Keratinocyte (primary cell): ENCODE results near the gene ITGA7. TPM values are rescaled to one million over a fixed set of nuclear protein-coding genes. Genes with fewer than 3 reads are reported as not detected.

Experiments used
- DNase-seq: peaks from one replicate; pipeline ENCODE4 v3.0.0-alpha.2; 2011; ENCODE audit warnings: low read depth, missing footprints, low spot score
- FAIRE-seq: peaks from 2 replicates; lab custom pipeline; 2011; peaks lifted over from hg19 to GRCh38; lab: Jason Lieb, UNC
- H2AFZ ChIP-seq: 2 replicates; pipeline ENCODE4 v1.6.0; 2012; ENCODE audit warnings: low read length, control low read depth, inconsistent platforms; ENCODE audit not compliant: control insufficient read depth
- H3K27ac ChIP-seq: 2 replicates; pipeline ENCODE4 v1.5.1; 2011; ENCODE audit warnings: low read length; ENCODE audit not compliant: control insufficient read depth, insufficient read depth
- H3K27me3 ChIP-seq: 3 replicates; pipeline ENCODE4 v1.6.0; 2011; ENCODE audit warnings: low read length; ENCODE audit not compliant: control insufficient read depth, insufficient read depth; ENCODE audit errors: extremely low read depth
- H3K36me3 ChIP-seq, 2 experiments: 2 replicates in 1 of 2; 3 replicates in 1 of 2; pipeline ENCODE4 v1.5.1; 2011; ENCODE audit warnings: low read length in 2 of 2, mild to moderate bottlenecking in 1 of 2; ENCODE audit not compliant: control insufficient read depth in 2 of 2, insufficient read depth in 2 of 2; ENCODE audit errors: extremely low read depth in 1 of 2
- H3K4me1 ChIP-seq: 3 replicates; pipeline ENCODE4 v1.5.1; 2011; ENCODE audit warnings: low read length; ENCODE audit not compliant: control insufficient read depth, insufficient read depth; ENCODE audit errors: extremely low read depth
- H3K4me2 ChIP-seq: 3 replicates; pipeline ENCODE4 v1.6.0; 2011; ENCODE audit warnings: low read depth, low read length; ENCODE audit not compliant: control insufficient read depth, insufficient read depth; ENCODE audit errors: extremely low read depth
- H3K4me3 ChIP-seq, 3 experiments: fragments of 200-600 bp in 1 of 3; sonication (generic) in 1 of 3; 2 replicates in 2 of 3; 3 replicates in 1 of 3; pipeline ENCODE4 v1.5.1; 2011 to 2016; ENCODE audit warnings: low read length in 3 of 3, mild to moderate bottlenecking in 3 of 3, control low read depth in 2 of 3, inconsistent platforms in 1 of 3, low read depth in 1 of 3, mixed read lengths in 1 of 3, mixed run types in 1 of 3, moderate library complexity in 1 of 3; ENCODE audit not compliant: control insufficient read depth in 2 of 3, insufficient read depth in 2 of 3; ENCODE audit errors: extremely low read depth in 1 of 3
- H3K79me2 ChIP-seq: 2 replicates; pipeline ENCODE4 v1.6.0; 2012; ENCODE audit warnings: low read length; ENCODE audit not compliant: control insufficient read depth, insufficient read depth
- H3K9ac ChIP-seq: 3 replicates; pipeline ENCODE4 v1.6.0; 2011; ENCODE audit warnings: low read length; ENCODE audit not compliant: control insufficient read depth, insufficient read depth; ENCODE audit errors: extremely low read depth
- H3K9me1 ChIP-seq: 3 replicates; pipeline ENCODE4 v1.6.0; 2011; ENCODE audit warnings: low read length; ENCODE audit not compliant: control insufficient read depth, insufficient read depth; ENCODE audit errors: extremely low read depth
- H3K9me3 ChIP-seq: 2 replicates; pipeline ENCODE4 v1.5.1; 2012; ENCODE audit warnings: low read depth, low read length; ENCODE audit not compliant: control insufficient read depth
- H4K20me1 ChIP-seq: 3 replicates; pipeline ENCODE4 v1.6.0; 2011; ENCODE audit warnings: low read length; ENCODE audit not compliant: control insufficient read depth, insufficient read depth; ENCODE audit errors: extremely low read depth
- CTCF ChIP-seq, 3 experiments: IDR thresholded peaks in 1 of 3; conservative IDR thresholded peaks in 1 of 3; optimal IDR thresholded peaks in 1 of 3; 2 replicates in 2 of 3; 3 replicates in 1 of 3; pipeline versions ENCODE3 to v1.5.1; 2011; ENCODE audit warnings: low read length in 3 of 3, mild to moderate bottlenecking in 3 of 3, moderate library complexity in 2 of 3, control low read depth in 1 of 3, inconsistent platforms in 1 of 3; ENCODE audit not compliant: insufficient read depth in 2 of 3; ENCODE audit errors: extremely low read depth in 1 of 3
- EZH2 ChIP-seq: IDR thresholded peaks from one replicate; pipeline ENCODE4 v1.6.1; 2012; ENCODE audit warnings: inconsistent platforms, mild to moderate bottlenecking, low read length, moderate library complexity
- dilution Hi-C: fragments of 300-500 bp; cut with MboI; formaldehyde crosslinking; loops from one replicate; pipeline ENCODE4 v1.7.0; 2020; ENCODE audit warnings: low sequenced_read_pairs; ENCODE audit not compliant: extremely low pct_ligation_motif_present
- polyA plus RNA-seq, 5 experiments: library from polyadenylated mRNA; depleted of rRNA in 3 of 5; stranded (reverse) in 3 of 5; stranded (forward) in 1 of 5; unstranded in 1 of 5; fragments of >200 nt; gene quantifications; 1 replicate in 1 of 5; 2 replicates in 3 of 5; 3 replicates in 1 of 5; pipeline versions ENCODE4 v1.2.1 to v1.2.3, GENCODE V29; 2011 to 2012; ENCODE audit warnings: missing spikeins in 2 of 5, low read depth in 1 of 5, low replicate concordance in 1 of 5

The ITGA7 gene
- polyA plus RNA-seq, 1 donor (not counting 4 experiments of a cell fraction or from before 2014, with no cell fraction given) = 0.04 TPM

DNA sequence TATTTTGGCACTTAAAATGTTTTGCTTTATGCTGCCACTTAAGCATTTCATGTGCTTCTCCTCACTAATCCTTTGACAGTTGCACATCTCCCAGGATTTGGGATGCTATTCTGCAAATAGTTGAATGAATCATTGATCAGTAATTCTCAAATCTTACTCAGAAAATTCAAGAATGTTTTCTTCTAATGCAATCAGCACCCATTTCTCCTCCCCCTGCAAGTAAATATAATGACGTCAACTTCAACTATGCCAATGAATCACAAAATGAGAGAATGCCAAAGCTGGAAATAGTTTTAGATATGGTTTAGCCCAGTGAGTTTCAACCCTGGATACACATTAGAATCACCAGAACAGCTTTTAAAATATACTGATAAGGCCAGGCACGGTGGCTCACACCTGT is 6.0 kb upstream of the ITGA7 start:
- Histone ChIP-seq H3K4me2 (no peak overlapping the region), H3K4me1 (peaks cover 24% of the 10 kb centered on the region), H3K9me3 (no peaks in the 10 kb centered on the region), H3K4me3 (no peak overlapping the region), H3K9ac (no peak overlapping the region), H4K20me1 (no peaks in the 10 kb centered on the region), H3K27me3 (peaks cover 21% of the 10 kb centered on the region), H3K36me3 (no peaks in the 10 kb centered on the region), H3K9me1 (no peaks in the 10 kb centered on the region), H3K27ac (no peak overlapping the region), H3K79me2 (no peaks in the 10 kb centered on the region), H2AFZ (no peak overlapping the region)
- no peak for FAIRE-seq
- no peak for TF ChIP-seq EZH2
- TF ChIP-seq CTCF (optimal IDR thresholded peaks at IDR 0.05 in 1 of 3, IDR thresholded peaks at IDR 0.05 in 1 of 3, conservative IDR thresholded peaks at IDR 0.05 in 1 of 3; ENCODE audit: extremely low read depth in 1 of 3, insufficient read depth in 2 of 3, low read length in 3 of 3) = no peak
- dilution Hi-C loops = no loop called here
- no peak for DNase-seq

GRCh38 chr12:55712700-55713415 is 5.2 kb upstream of the ITGA7 start:
- Histone ChIP-seq H3K4me3 (no peak overlapping the region), H3K4me1 (peaks cover 18% of the 10 kb centered on the region), H3K27me3 (peaks cover 29% of the 10 kb centered on the region), H3K9me3 (no peaks in the 10 kb centered on the region), H3K9ac (no peak overlapping the region), H2AFZ (no peak overlapping the region), H3K36me3 (no peaks in the 10 kb centered on the region), H3K9me1 (no peaks in the 10 kb centered on the region), H3K79me2 (no peaks in the 10 kb centered on the region), H3K27ac (no peak overlapping the region), H4K20me1 (no peaks in the 10 kb centered on the region), H3K4me2 (no peak overlapping the region)
- no peak for TF ChIP-seq EZH2
- TF ChIP-seq CTCF (optimal IDR thresholded peaks at IDR 0.05 in 1 of 3, IDR thresholded peaks at IDR 0.05 in 1 of 3, conservative IDR thresholded peaks at IDR 0.05 in 1 of 3; ENCODE audit: extremely low read depth in 1 of 3, insufficient read depth in 2 of 3, low read length in 3 of 3) = no peak
- DNase-seq = no peak
- FAIRE-seq = no peak
- dilution Hi-C loops = no loop called here
